Keratinocyte (primary cell): ENCODE results near the gene FBLN7. TPM values are rescaled to one million over a fixed set of nuclear protein-coding genes. Genes with fewer than 3 reads are reported as not detected.

Experiments
- DNase-seq: peaks from one replicate; pipeline ENCODE4 v3.0.0-alpha.2; 2011; ENCODE audit warnings: low read depth, missing footprints, low spot score
- FAIRE-seq: peaks from 2 replicates; lab custom pipeline; 2011; peaks lifted over from hg19 to GRCh38; lab: Jason Lieb, UNC
- H2AFZ ChIP-seq: 2 replicates; pipeline ENCODE4 v1.6.0; 2012; ENCODE audit warnings: low read length, control low read depth, inconsistent platforms; ENCODE audit not compliant: control insufficient read depth
- H3K27ac ChIP-seq: 2 replicates; pipeline ENCODE4 v1.5.1; 2011; ENCODE audit warnings: low read length; ENCODE audit not compliant: control insufficient read depth, insufficient read depth
- H3K27me3 ChIP-seq: 3 replicates; pipeline ENCODE4 v1.6.0; 2011; ENCODE audit warnings: low read length; ENCODE audit not compliant: control insufficient read depth, insufficient read depth; ENCODE audit errors: extremely low read depth
- H3K36me3 ChIP-seq, 2 experiments: 2 replicates in 1 of 2; 3 replicates in 1 of 2; pipeline ENCODE4 v1.5.1; 2011; ENCODE audit warnings: low read length in 2 of 2, mild to moderate bottlenecking in 1 of 2; ENCODE audit not compliant: control insufficient read depth in 2 of 2, insufficient read depth in 2 of 2; ENCODE audit errors: extremely low read depth in 1 of 2
- H3K4me1 ChIP-seq: 3 replicates; pipeline ENCODE4 v1.5.1; 2011; ENCODE audit warnings: low read length; ENCODE audit not compliant: control insufficient read depth, insufficient read depth; ENCODE audit errors: extremely low read depth
- H3K4me2 ChIP-seq: 3 replicates; pipeline ENCODE4 v1.6.0; 2011; ENCODE audit warnings: low read depth, low read length; ENCODE audit not compliant: control insufficient read depth, insufficient read depth; ENCODE audit errors: extremely low read depth
- H3K4me3 ChIP-seq, 3 experiments: fragments of 200-600 bp in 1 of 3; sonication (generic) in 1 of 3; 2 replicates in 2 of 3; 3 replicates in 1 of 3; pipeline ENCODE4 v1.5.1; 2011 to 2016; ENCODE audit warnings: low read length in 3 of 3, mild to moderate bottlenecking in 3 of 3, control low read depth in 2 of 3, inconsistent platforms in 1 of 3, low read depth in 1 of 3, mixed read lengths in 1 of 3, mixed run types in 1 of 3, moderate library complexity in 1 of 3; ENCODE audit not compliant: control insufficient read depth in 2 of 3, insufficient read depth in 2 of 3; ENCODE audit errors: extremely low read depth in 1 of 3
- H3K79me2 ChIP-seq: 2 replicates; pipeline ENCODE4 v1.6.0; 2012; ENCODE audit warnings: low read length; ENCODE audit not compliant: control insufficient read depth, insufficient read depth
- H3K9ac ChIP-seq: 3 replicates; pipeline ENCODE4 v1.6.0; 2011; ENCODE audit warnings: low read length; ENCODE audit not compliant: control insufficient read depth, insufficient read depth; ENCODE audit errors: extremely low read depth
- H3K9me1 ChIP-seq: 3 replicates; pipeline ENCODE4 v1.6.0; 2011; ENCODE audit warnings: low read length; ENCODE audit not compliant: control insufficient read depth, insufficient read depth; ENCODE audit errors: extremely low read depth
- H3K9me3 ChIP-seq: 2 replicates; pipeline ENCODE4 v1.5.1; 2012; ENCODE audit warnings: low read depth, low read length; ENCODE audit not compliant: control insufficient read depth
- H4K20me1 ChIP-seq: 3 replicates; pipeline ENCODE4 v1.6.0; 2011; ENCODE audit warnings: low read length; ENCODE audit not compliant: control insufficient read depth, insufficient read depth; ENCODE audit errors: extremely low read depth
- CTCF ChIP-seq, 3 experiments: IDR thresholded peaks in 1 of 3; conservative IDR thresholded peaks in 1 of 3; optimal IDR thresholded peaks in 1 of 3; 2 replicates in 2 of 3; 3 replicates in 1 of 3; pipeline versions ENCODE3 to v1.5.1; 2011; ENCODE audit warnings: low read length in 3 of 3, mild to moderate bottlenecking in 3 of 3, moderate library complexity in 2 of 3, control low read depth in 1 of 3, inconsistent platforms in 1 of 3; ENCODE audit not compliant: insufficient read depth in 2 of 3; ENCODE audit errors: extremely low read depth in 1 of 3
- EZH2 ChIP-seq: IDR thresholded peaks from one replicate; pipeline ENCODE4 v1.6.1; 2012; ENCODE audit warnings: inconsistent platforms, mild to moderate bottlenecking, low read length, moderate library complexity
- dilution Hi-C: fragments of 300-500 bp; cut with MboI; formaldehyde crosslinking; loops from one replicate; pipeline ENCODE4 v1.7.0; 2020; ENCODE audit warnings: low sequenced_read_pairs; ENCODE audit not compliant: extremely low pct_ligation_motif_present
- polyA plus RNA-seq, 5 experiments: library from polyadenylated mRNA; depleted of rRNA in 3 of 5; stranded (reverse) in 3 of 5; stranded (forward) in 1 of 5; unstranded in 1 of 5; fragments of >200 nt; gene quantifications; 1 replicate in 1 of 5; 2 replicates in 3 of 5; 3 replicates in 1 of 5; pipeline versions ENCODE4 v1.2.1 to v1.2.3, GENCODE V29; 2011 to 2012; ENCODE audit warnings: missing spikeins in 2 of 5, low read depth in 1 of 5, low replicate concordance in 1 of 5

The FBLN7 gene
- polyA plus RNA-seq, 1 donor (not counting 4 experiments of a cell fraction or from before 2014, with no cell fraction given), result not detected

- Histone ChIP-seq H3K9me3 (no peaks in the 10 kb centered on the region), H3K79me2 (no peaks in the 10 kb centered on the region), H3K9ac (no peak overlapping the region), H3K36me3 (no peaks in the 10 kb centered on the region), H2AFZ (no peak overlapping the region), H4K20me1 (no peaks in the 10 kb centered on the region), H3K27ac (no peak overlapping the region), H3K27me3 (peaks cover 6% of the 10 kb centered on the region), H3K4me2 (no peak overlapping the region), H3K9me1 (no peaks in the 10 kb centered on the region), H3K4me1 (peaks cover 6% of the 10 kb centered on the region), H3K4me3 (no peak overlapping the region)
- TF ChIP-seq CTCF (optimal IDR thresholded peaks at IDR 0.05 in 1 of 3, IDR thresholded peaks at IDR 0.05 in 1 of 3, conservative IDR thresholded peaks at IDR 0.05 in 1 of 3; ENCODE audit: extremely low read depth in 1 of 3, insufficient read depth in 2 of 3, low read length in 3 of 3), result no peak
- TF ChIP-seq EZH2, result no peak
- FAIRE-seq (no peak), DNase-seq (no peak)
- dilution Hi-C loops, result no loop called here
Measured at GRCh38 chr2:112155331-112156151, 17.4 kb downstream of the FBLN7 start.

- Histone ChIP-seq H3K4me1 (no peaks in the 10 kb centered on the region), H3K4me3 (no peak overlapping the region), H2AFZ (no peak overlapping the region), H3K27me3 (peaks cover 6% of the 10 kb centered on the region), H3K36me3 (no peaks in the 10 kb centered on the region), H3K27ac (no peak overlapping the region), H3K4me2 (no peak overlapping the region), H3K9me1 (no peaks in the 10 kb centered on the region), H3K9me3 (no peaks in the 10 kb centered on the region), H3K9ac (no peak overlapping the region), H3K79me2 (no peaks in the 10 kb centered on the region), H4K20me1 (no peaks in the 10 kb centered on the region)
- TF ChIP-seq CTCF (optimal IDR thresholded peaks at IDR 0.05 in 1 of 3, IDR thresholded peaks at IDR 0.05 in 1 of 3, conservative IDR thresholded peaks at IDR 0.05 in 1 of 3; ENCODE audit: extremely low read depth in 1 of 3, insufficient read depth in 2 of 3, low read length in 3 of 3), result no peak
- no peak for TF ChIP-seq EZH2
- FAIRE-seq, result no peak
- dilution Hi-C loops, result no loop called here
- DNase-seq, result no peak
Measured at GRCh38 chr2:112156152-112156986, 18.2 kb downstream of the FBLN7 start.
